K562 (cell line): Measurements from ENCODE around the gene RARRES2. TPM values are rescaled to one million over a fixed set of nuclear protein-coding genes. Genes with fewer than 3 reads are reported as not detected.

Source experiments
- CAMTA2 ChIP-seq: fragments of 250-450 bp; sonication (Bioruptor Pico); conservative IDR thresholded peaks from 2 replicates; pipeline ENCODE4 v1.5.1; 2022
- ELK3 ChIP-seq: fragments of 450-650 bp; formaldehyde crosslinking; IDR thresholded peaks from 2 replicates; pipeline ENCODE4 v1.4.0; 2020; ENCODE audit warnings: mild to moderate bottlenecking
- ETV6 ChIP-seq, 3 experiments: fragments of 150-350 bp in 1 of 3; sonication (generic) in 1 of 3; formaldehyde crosslinking in 1 of 3; IDR thresholded peaks; 2 replicates each; pipeline versions ENCODE4 v1.6.1 to v1.8.0; 2014 to 2022; ENCODE audit warnings: borderline replicate concordance in 2 of 3, low read depth in 2 of 3, antibody characterized with exemption in 1 of 3, low read length in 1 of 3, mild to moderate bottlenecking in 1 of 3, missing genetic modification reagents in 1 of 3
- FOS ChIP-seq: IDR thresholded peaks from 3 replicates; pipeline ENCODE4 v1.6.1; 2011; ENCODE audit not compliant: insufficient read length; ENCODE audit errors: extremely low read depth
- HNRNPUL1 ChIP-seq: fragments of 200-400 bp; formaldehyde crosslinking; IDR thresholded peaks from 2 replicates; pipeline ENCODE4 v1.6.1; 2017; ENCODE audit warnings: low read length
- IFI16 ChIP-seq: fragments of 250-450 bp; sonication (Bioruptor Pico); IDR thresholded peaks from 2 replicates; pipeline ENCODE4 v2.1.2; 2022; ENCODE audit warnings: mild to moderate bottlenecking, inconsistent platforms
- LARP7 ChIP-seq: fragments of 450-650 bp; IDR thresholded peaks from 2 replicates; pipeline ENCODE4 v1.6.1; 2016
- MED1 ChIP-seq: sonication (generic); formaldehyde crosslinking; IDR thresholded peaks from 2 replicates; pipeline ENCODE4 v1.8.1; 2023; ENCODE audit warnings: missing genetic modification reagents, borderline replicate concordance
- MNT ChIP-seq, 2 experiments: fragments of 450-650 bp; conservative IDR thresholded peaks; 2 replicates each; pipeline ENCODE4 v1.6.1; 2017; ENCODE audit warnings: mild to moderate bottlenecking in 2 of 2, moderate library complexity in 2 of 2
- MTF1 ChIP-seq: fragments of 250-450 bp; sonication (Bioruptor Pico); IDR thresholded peaks from 2 replicates; pipeline ENCODE4 v1.9.0; 2021; ENCODE audit warnings: moderate library complexity, mild to moderate bottlenecking, inconsistent platforms, borderline replicate concordance
- NCOA1 ChIP-seq: fragments of 450-650 bp; IDR thresholded peaks from 2 replicates; pipeline ENCODE4 v1.6.1; 2016; ENCODE audit warnings: low read depth
- PBX2 ChIP-seq, 2 experiments: IDR thresholded peaks in 1 of 2; conservative IDR thresholded peaks in 1 of 2; 2 replicates each; pipeline ENCODE4 v1.6.1; 2016; ENCODE audit warnings: low read depth in 2 of 2, mild to moderate bottlenecking in 1 of 2, missing compliant biosample characterization in 1 of 2, missing genetic modification characterization in 1 of 2, moderate library complexity in 1 of 2
- RBM15 ChIP-seq: fragments of 200-400 bp; formaldehyde crosslinking; IDR thresholded peaks from 2 replicates; pipeline ENCODE4 v1.6.1; 2018; ENCODE audit warnings: mild to moderate bottlenecking, low read length, moderate library complexity; ENCODE audit not compliant: insufficient read depth
- SMAD4 ChIP-seq: fragments of 250-450 bp; sonication (Bioruptor Pico); conservative IDR thresholded peaks from 2 replicates; pipeline ENCODE4 v1.8.0; 2021; ENCODE audit warnings: inconsistent platforms, mild to moderate bottlenecking, moderate library complexity
- SRSF7 ChIP-seq: fragments of 200-400 bp; formaldehyde crosslinking; optimal IDR thresholded peaks from 2 replicates; pipeline ENCODE3; 2017; ENCODE audit warnings: mild to moderate bottlenecking, low read depth, low read length
- TAF15 ChIP-seq: fragments of 200-400 bp; formaldehyde crosslinking; IDR thresholded peaks from 2 replicates; pipeline ENCODE4 v1.6.1; 2017; ENCODE audit warnings: mild to moderate bottlenecking, low read depth, low read length, moderate library complexity
- ZNF592 ChIP-seq: fragments of 450-650 bp; IDR thresholded peaks from 2 replicates; pipeline ENCODE4 v1.6.1; 2017; ENCODE audit warnings: antibody characterized with exemption, mild to moderate bottlenecking
- ZNF707 ChIP-seq: fragments of 250-450 bp; sonication (Bioruptor Pico); conservative IDR thresholded peaks from 2 replicates; pipeline ENCODE4 v1.8.0; 2022; ENCODE audit warnings: inconsistent platforms, mild to moderate bottlenecking, moderate library complexity
- polyA plus RNA-seq, 8 experiments: library from polyadenylated mRNA; depleted of rRNA in 4 of 8; stranded (reverse) in 5 of 8; unstranded in 3 of 8; fragments of >200 nt; fragmentation: Nextera tagmentation in 2 of 8; fragmentation: Illumina TruSeq in 1 of 8; extraction: Ambion mirVana in 2 of 8; extraction: Trizol in 1 of 8; gene quantifications; 2 replicates each; pipeline versions ENCODE4 v1.2.1 to v1.2.3, GENCODE V29; 2011 to 2014; ENCODE audit warnings: inconsistent platforms in 1 of 8, missing spikeins in 1 of 8
- total RNA-seq, 7 experiments: library from RNA; depleted of rRNA in 6 of 7; stranded (reverse); fragments of >200 nt in 6 of 7; fragmentation: Illumina TruSeq in 2 of 7; extraction: Trizol in 2 of 7; gene quantifications; 2 replicates each; pipeline versions ENCODE4 v1.2.1 to v1.2.3, GENCODE V29; 2011 to 2021; ENCODE audit warnings: low replicate concordance in 1 of 7

RARRES2 gene
- total and polyA plus RNA-seq, 9 of the 15 experiments (the other 6 are each of a cell fraction or from before 2014, with no cell fraction given), result 0.11 to 1.7 (median 0.23) TPM; not detected in 6

GRCh38 chr7:150378853-150379440 lies 37.5 kb upstream of the RARRES2 start, which contains the start of gene ZNF775 (continued):
- no peak; the same call in 1 of the 2 replicates for TF ChIP-seq ZNF592
- no peak for TF ChIP-seq MTF1
- TF ChIP-seq SRSF7, result no peak
- peak; percentile 74; the same call in 1 of the 2 replicates for TF ChIP-seq SMAD4 (CRISPR knock-in tag)
- TF ChIP-seq MNT (conservative IDR thresholded peaks at IDR 0.05), result peak in 1 of 2 experiments; percentile 59; a peak in 2 of 4 replicates
- TF ChIP-seq FOS, result peak; percentile 99
- TF ChIP-seq LARP7, result no peak
- no peak for TF ChIP-seq NCOA1
- TF ChIP-seq ZNF707, result no peak
- TF ChIP-seq RBM15, result no peak
- no peak for TF ChIP-seq IFI16
- peak; percentile 65 for TF ChIP-seq PBX2 (CRISPR knock-in tag; IDR thresholded peaks at IDR 0.05; ENCODE audit: low read depth)
- TF ChIP-seq PBX2 (tag; conservative IDR thresholded peaks at IDR 0.05; ENCODE audit: low read depth), result peak; percentile 81
- TF ChIP-seq TAF15, result no peak
- no peak for TF ChIP-seq ETV6 (IDR thresholded peaks at IDR 0.05; ENCODE audit: borderline replicate concordance in 1 of 2, low read depth in 2 of 2, low read length in 1 of 2)
- no peak for TF ChIP-seq ETV6 (CRISPR knock-in tag; IDR thresholded peaks at IDR 0.05; ENCODE audit: borderline replicate concordance)
- no peak for TF ChIP-seq ELK3 (CRISPR knock-in tag)
- no peak for TF ChIP-seq HNRNPUL1
- no peak for TF ChIP-seq MED1 (CRISPR knock-in tag)
- TF ChIP-seq CAMTA2, result 0 out of 2 replicates have a peak, but pooled peaks have one; percentile 64
